ENCODE data around the gene CC2D1A. TPM values are rescaled to one million over a fixed set of nuclear protein-coding genes. Genes with fewer than 3 reads are reported as not detected.

The CC2D1A gene
- total and polyA plus RNA-seq, 2 experiments from 2014 or later, result 23.1 to 39.7 TPM

DNA sequence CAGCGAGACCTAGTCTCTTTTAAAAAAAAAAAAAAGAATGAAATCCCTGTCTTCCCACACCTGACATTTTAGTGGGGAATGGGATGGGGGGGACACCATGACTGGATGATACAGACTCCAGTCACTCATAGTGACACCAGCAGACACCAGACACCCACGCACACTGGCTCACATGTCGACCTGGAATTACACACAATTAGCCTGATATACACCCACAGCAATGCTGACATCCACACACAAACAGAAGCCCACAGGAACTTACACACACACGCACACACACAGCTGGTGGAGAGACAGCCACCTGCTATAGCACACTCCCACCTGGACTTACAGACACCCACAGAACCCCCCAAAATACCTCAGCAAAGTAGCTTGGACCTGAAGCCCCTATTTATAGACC lies 37.3 kb upstream of the CC2D1A start:
- H3K9me3 Mint-ChIP-seq, result no peaks in the 10 kb centered on the region; the same call in 2 of the 3 replicates
- peaks cover 86% of the 10 kb centered on the region for H3K27me3 Mint-ChIP-seq (ENCODE audit: insufficient read depth, low read depth, poor library complexity)
- Histone ChIP-seq H3K9me2 (ENCODE audit: insufficient read depth) (no peaks in the 10 kb centered on the region), H3K36me3 (ENCODE audit: insufficient read depth) (no peaks in the 10 kb centered on the region), H4K20me1 (replicated peaks; ENCODE audit: insufficient read depth) (peaks cover 6% of the 10 kb centered on the region; the same call in 1 of the 2 replicates), H3K4me2 (no peak overlapping the region), H3K79me2 (replicated peaks; ENCODE audit: insufficient read depth) (no peaks in the 10 kb centered on the region), H3K4me3 (no peak overlapping the region), H3F3A (replicated peaks; ENCODE audit: low read depth) (peaks cover 17% of the 10 kb centered on the region), H3K4me1 (ENCODE audit: insufficient read depth) (no peaks in the 10 kb centered on the region; the same call in 1 of the 2 replicates), H3K27ac (ENCODE audit: low read depth) (no peak overlapping the region), H2AFZ (no peak overlapping the region), H3K27me3 (ENCODE audit: insufficient read depth) (peaks cover 94% of the 10 kb centered on the region)
- H3K36me3 Mint-ChIP-seq (ENCODE audit: low read depth), result no peaks in the 10 kb centered on the region; the same call in 2 of the 3 replicates
- TF ChIP-seq JUNB (IDR thresholded peaks at IDR 0.05; ENCODE audit: unreplicated experiment), result no peak
- no peak for TF ChIP-seq EZH2phosphoT487 (IDR thresholded peaks at IDR 0.05; ENCODE audit: unreplicated experiment)
- TF ChIP-seq STAT1 (IDR thresholded peaks at IDR 0.05; ENCODE audit: unreplicated experiment), result no peak
- no peak for TF ChIP-seq ZNF114 (CRISPR knock-in tag; IDR thresholded peaks at IDR 0.05)
- TF ChIP-seq EZH2 (IDR thresholded peaks at IDR 0.05; ENCODE audit: low read depth, unreplicated experiment), result no peak
- TF ChIP-seq, protein P1, sequence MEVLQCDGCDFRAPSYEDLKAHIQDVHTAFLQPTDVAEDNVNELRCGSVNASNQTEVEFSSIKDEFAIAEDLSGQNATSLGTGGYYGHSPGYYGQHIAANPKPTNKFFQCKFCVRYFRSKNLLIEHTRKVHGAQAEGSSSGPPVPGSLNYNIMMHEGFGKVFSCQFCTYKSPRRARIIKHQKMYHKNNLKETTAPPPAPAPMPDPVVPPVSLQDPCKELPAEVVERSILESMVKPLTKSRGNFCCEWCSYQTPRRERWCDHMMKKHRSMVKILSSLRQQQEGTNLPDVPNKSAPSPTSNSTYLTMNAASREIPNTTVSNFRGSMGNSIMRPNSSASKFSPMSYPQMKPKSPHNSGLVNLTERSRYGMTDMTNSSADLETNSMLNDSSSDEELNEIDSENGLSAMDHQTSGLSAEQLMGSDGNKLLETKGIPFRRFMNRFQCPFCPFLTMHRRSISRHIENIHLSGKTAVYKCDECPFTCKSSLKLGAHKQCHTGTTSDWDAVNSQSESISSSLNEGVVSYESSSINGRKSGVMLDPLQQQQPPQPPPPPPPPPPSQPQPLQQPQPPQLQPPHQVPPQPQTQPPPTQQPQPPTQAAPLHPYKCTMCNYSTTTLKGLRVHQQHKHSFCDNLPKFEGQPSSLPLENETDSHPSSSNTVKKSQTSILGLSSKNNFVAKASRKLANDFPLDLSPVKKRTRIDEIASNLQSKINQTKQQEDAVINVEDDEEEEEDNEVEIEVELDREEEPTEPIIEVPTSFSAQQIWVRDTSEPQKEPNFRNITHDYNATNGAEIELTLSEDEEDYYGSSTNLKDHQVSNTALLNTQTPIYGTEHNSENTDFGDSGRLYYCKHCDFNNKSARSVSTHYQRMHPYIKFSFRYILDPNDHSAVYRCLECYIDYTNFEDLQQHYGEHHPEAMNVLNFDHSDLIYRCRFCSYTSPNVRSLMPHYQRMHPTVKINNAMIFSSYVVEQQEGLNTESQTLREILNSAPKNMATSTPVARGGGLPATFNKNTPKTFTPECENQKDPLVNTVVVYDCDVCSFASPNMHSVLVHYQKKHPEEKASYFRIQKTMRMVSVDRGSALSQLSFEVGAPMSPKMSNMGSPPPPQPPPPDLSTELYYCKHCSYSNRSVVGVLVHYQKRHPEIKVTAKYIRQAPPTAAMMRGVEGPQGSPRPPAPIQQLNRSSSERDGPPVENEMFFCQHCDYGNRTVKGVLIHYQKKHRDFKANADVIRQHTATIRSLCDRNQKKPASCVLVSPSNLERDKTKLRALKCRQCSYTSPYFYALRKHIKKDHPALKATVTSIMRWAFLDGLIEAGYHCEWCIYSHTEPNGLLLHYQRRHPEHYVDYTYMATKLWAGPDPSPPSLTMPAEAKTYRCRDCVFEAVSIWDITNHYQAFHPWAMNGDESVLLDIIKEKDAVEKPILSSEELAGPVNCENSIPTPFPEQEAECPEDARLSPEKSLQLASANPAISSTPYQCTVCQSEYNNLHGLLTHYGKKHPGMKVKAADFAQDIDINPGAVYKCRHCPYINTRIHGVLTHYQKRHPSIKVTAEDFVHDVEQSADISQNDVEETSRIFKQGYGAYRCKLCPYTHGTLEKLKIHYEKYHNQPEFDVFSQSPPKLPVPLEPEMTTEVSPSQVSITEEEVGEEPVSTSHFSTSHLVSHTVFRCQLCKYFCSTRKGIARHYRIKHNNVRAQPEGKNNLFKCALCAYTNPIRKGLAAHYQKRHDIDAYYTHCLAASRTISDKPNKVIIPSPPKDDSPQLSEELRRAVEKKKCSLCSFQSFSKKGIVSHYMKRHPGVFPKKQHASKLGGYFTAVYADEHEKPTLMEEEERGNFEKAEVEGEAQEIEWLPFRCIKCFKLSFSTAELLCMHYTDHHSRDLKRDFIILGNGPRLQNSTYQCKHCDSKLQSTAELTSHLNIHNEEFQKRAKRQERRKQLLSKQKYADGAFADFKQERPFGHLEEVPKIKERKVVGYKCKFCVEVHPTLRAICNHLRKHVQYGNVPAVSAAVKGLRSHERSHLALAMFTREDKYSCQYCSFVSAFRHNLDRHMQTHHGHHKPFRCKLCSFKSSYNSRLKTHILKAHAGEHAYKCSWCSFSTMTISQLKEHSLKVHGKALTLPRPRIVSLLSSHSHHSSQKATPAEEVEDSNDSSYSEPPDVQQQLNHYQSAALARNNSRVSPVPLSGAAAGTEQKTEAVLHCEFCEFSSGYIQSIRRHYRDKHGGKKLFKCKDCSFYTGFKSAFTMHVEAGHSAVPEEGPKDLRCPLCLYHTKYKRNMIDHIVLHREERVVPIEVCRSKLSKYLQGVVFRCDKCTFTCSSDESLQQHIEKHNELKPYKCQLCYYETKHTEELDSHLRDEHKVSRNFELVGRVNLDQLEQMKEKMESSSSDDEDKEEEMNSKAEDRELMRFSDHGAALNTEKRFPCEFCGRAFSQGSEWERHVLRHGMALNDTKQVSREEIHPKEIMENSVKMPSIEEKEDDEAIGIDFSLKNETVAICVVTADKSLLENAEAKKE (CRISPR knock-in tag; IDR thresholded peaks at IDR 0.05), result no peak
- no peak for TF ChIP-seq POLR2AphosphoS5 (IDR thresholded peaks at IDR 0.05; ENCODE audit: low read depth)
- TF ChIP-seq, protein P2, sequence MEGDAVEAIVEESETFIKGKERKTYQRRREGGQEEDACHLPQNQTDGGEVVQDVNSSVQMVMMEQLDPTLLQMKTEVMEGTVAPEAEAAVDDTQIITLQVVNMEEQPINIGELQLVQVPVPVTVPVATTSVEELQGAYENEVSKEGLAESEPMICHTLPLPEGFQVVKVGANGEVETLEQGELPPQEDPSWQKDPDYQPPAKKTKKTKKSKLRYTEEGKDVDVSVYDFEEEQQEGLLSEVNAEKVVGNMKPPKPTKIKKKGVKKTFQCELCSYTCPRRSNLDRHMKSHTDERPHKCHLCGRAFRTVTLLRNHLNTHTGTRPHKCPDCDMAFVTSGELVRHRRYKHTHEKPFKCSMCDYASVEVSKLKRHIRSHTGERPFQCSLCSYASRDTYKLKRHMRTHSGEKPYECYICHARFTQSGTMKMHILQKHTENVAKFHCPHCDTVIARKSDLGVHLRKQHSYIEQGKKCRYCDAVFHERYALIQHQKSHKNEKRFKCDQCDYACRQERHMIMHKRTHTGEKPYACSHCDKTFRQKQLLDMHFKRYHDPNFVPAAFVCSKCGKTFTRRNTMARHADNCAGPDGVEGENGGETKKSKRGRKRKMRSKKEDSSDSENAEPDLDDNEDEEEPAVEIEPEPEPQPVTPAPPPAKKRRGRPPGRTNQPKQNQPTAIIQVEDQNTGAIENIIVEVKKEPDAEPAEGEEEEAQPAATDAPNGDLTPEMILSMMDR (conservative IDR thresholded peaks at IDR 0.05; ENCODE audit: low read depth in 2 of 2), result no peak
- H3K27ac Mint-ChIP-seq, result no peak overlapping the region
- peaks cover 10% of the 10 kb centered on the region for H3K4me1 Mint-ChIP-seq
- DNase-seq (ENCODE audit: low spot score) (no peak), ATAC-seq (no peak)
- H3K4me3 Mint-ChIP-seq, result no peak overlapping the region
